ENCODE measurements around the gene TAAR2. TPM values are rescaled to one million over a fixed set of nuclear protein-coding genes. Genes with fewer than 3 reads are reported as not detected.
"Not testable (repeated sequence)": the region's sequence is repeated elsewhere in the genome, so short reads cannot be mapped to it uniquely, and the experiment has no call there.

The TAAR2 gene
- not detected for total RNA-seq

- ChIA-PET CTCF (no interaction called here), POLR2A (no interaction called here)
These were observed at the start of gene TAAR2 for GRCh38 chr6:132624175-132624574. TSS of gene TAAR2 (minus strand) at chr6:132624275. CDS start at chr6:132624275, 0 bp downstream.

- CTCF ChIA-PET = no interaction called here
- POLR2A ChIA-PET = no interaction called here
These were observed 49.5 kb upstream of the TAAR2 start for GRCh38 chr6:132673376-132674094.

- CTCF ChIA-PET = no interaction called here
These were observed 47.2 kb upstream of the TAAR2 start for GRCh38 chr6:132671295-132671694.

GRCh38 chr6:132669690-132670291 lies 45.7 kb upstream of the TAAR2 start:
- ChIA-PET CTCF (interaction anchor here (0.6 to 1.7 kb wide), 8 partner anchors 17 to 293 kb away, joined by 3 to 8 read pairs (median 3); partner anchors contain the start of gene SLC18B1), POLR2A (no interaction called here)

More at GRCh38 chr6:132671295-132671694, 47.2 kb upstream of the TAAR2 start:
- POLR2A ChIA-PET = no interaction called here

- ChIA-PET POLR2A (no interaction called here), CTCF (no interaction called here)
These were observed 42.0 kb upstream of the TAAR2 start for GRCh38 chr6:132666118-132666517.

- ChIA-PET POLR2A (no interaction called here), CTCF (no interaction called here)
These were observed 40.4 kb upstream of the TAAR2 start for GRCh38 chr6:132664309-132665034.

- ChIA-PET POLR2A (no interaction called here), CTCF (no interaction called here)
These were observed 39.6 kb upstream of the TAAR2 start for GRCh38 chr6:132663661-132664060.

- CTCF ChIA-PET = no interaction called here
- POLR2A ChIA-PET = no interaction called here
These were observed 37.8 kb upstream of the TAAR2 start for GRCh38 chr6:132661906-132662305.

GRCh38 chr6:132659082-132659481 lies 35.0 kb upstream of the TAAR2 start, which contains the start of gene TAAR1:
TSS of gene TAAR1 (minus strand) at chr6:132659182. CDS start at chr6:132646003, 13,179 bp downstream.
- ChIA-PET POLR2A (no interaction called here), CTCF (interaction anchor here (1.3 kb wide), 1 partner anchor 9 kb away, joined by 4 read pairs; no protein-coding TSS in a partner anchor)

GRCh38 chr6:132651062-132651461 lies 27.0 kb upstream of the TAAR2 start:
- CTCF ChIA-PET = interaction anchor here (0.6 kb wide), 1 partner anchor 134 kb away, joined by 4 read pairs; no protein-coding TSS in a partner anchor
- POLR2A ChIA-PET = no interaction called here

- ChIA-PET POLR2A (no interaction called here), CTCF (no interaction called here)
These were observed 26.4 kb upstream of the TAAR2 start for GRCh38 chr6:132650429-132650828.

GRCh38 chr6:132648828-132649227 lies 24.8 kb upstream of the TAAR2 start:
- CTCF ChIA-PET = no interaction called here
- POLR2A ChIA-PET = no interaction called here

- ChIA-PET POLR2A (no interaction called here), CTCF (no interaction called here)
These were observed 24.3 kb upstream of the TAAR2 start for GRCh38 chr6:132648356-132648755.

- ChIA-PET CTCF (no interaction called here), POLR2A (no interaction called here)
These were observed 19.5 kb upstream of the TAAR2 start for GRCh38 chr6:132643547-132643946.

GRCh38 chr6:132637135-132637534 lies 13.1 kb upstream of the TAAR2 start:
- CTCF ChIA-PET, POLR2A ChIA-PET: not testable (repeated sequence)

GRCh38 chr6:132635906-132636305 lies 11.8 kb upstream of the TAAR2 start:
- POLR2A ChIA-PET, CTCF ChIA-PET: not testable (repeated sequence)

GRCh38 chr6:132635288-132635687 lies 11.2 kb upstream of the TAAR2 start:
- CTCF ChIA-PET, POLR2A ChIA-PET: not testable (repeated sequence)

GRCh38 chr6:132634796-132635195 lies 10.7 kb upstream of the TAAR2 start:
- ChIA-PET POLR2A (no interaction called here), CTCF (no interaction called here)

- ChIA-PET POLR2A (no interaction called here), CTCF (no interaction called here)
These were observed 9.3 kb upstream of the TAAR2 start for GRCh38 chr6:132633362-132633761.

GRCh38 chr6:132623106-132623845 lies 799 bp downstream of the TAAR2 start:
- POLR2A ChIA-PET = no interaction called here

More at GRCh38 chr6:132623106-132623845, 799 bp downstream of the TAAR2 start:
- CTCF ChIA-PET = no interaction called here
